H9 (cell line): Measurements from ENCODE around the gene TMEM219. TPM values are rescaled to one million over a fixed set of nuclear protein-coding genes. Genes with fewer than 3 reads are reported as not detected.
A peak's percentile ranks its signal among the peaks of the same experiment; 100 is the strongest.

Source experiments
- DNase-seq: peaks from one replicate; pipeline ENCODE4 v3.0.0-alpha.2; 2017
- H2AFZ ChIP-seq: one replicate; pipeline ENCODE4 v1.6.1; 2013; ENCODE audit warnings: mild to moderate bottlenecking, low read length, control low read depth, moderate library complexity
- H2AK5ac ChIP-seq: 2 replicates; pipeline ENCODE4 v1.6.1; 2013; ENCODE audit warnings: low read length, control low read depth, mixed read lengths; ENCODE audit not compliant: insufficient read length
- H2BK120ac ChIP-seq: one replicate; pipeline ENCODE4 v1.6.1; 2013; ENCODE audit warnings: low read depth, mild to moderate bottlenecking, low read length, control low read depth, inconsistent platforms; ENCODE audit not compliant: poor library complexity, severe bottlenecking
- H2BK12ac ChIP-seq: 2 replicates; pipeline ENCODE4 v1.6.1; 2013; ENCODE audit warnings: low read length, control low read depth, mixed read lengths, low read depth; ENCODE audit not compliant: insufficient read length
- H2BK15ac ChIP-seq: 2 replicates; pipeline ENCODE4 v1.6.1; 2013; ENCODE audit warnings: low read depth, low read length, control low read depth
- H2BK20ac ChIP-seq: one replicate; pipeline ENCODE4 v1.6.1; 2013; ENCODE audit warnings: low read depth, mild to moderate bottlenecking, low read length, control low read depth, inconsistent platforms; ENCODE audit not compliant: poor library complexity, severe bottlenecking
- H2BK5ac ChIP-seq: 2 replicates; pipeline ENCODE4 v1.6.1; 2013; ENCODE audit warnings: low read length, control low read depth, mixed read lengths; ENCODE audit not compliant: insufficient read length
- H3K14ac ChIP-seq: 2 replicates; pipeline ENCODE4 v1.6.1; 2013; ENCODE audit warnings: low read length, control low read depth; ENCODE audit not compliant: insufficient read depth
- H3K18ac ChIP-seq: 2 replicates; pipeline ENCODE4 v1.6.1; 2013; ENCODE audit warnings: low read depth, mild to moderate bottlenecking, mixed read lengths, low read length, control low read depth; ENCODE audit not compliant: insufficient read length
- H3K23ac ChIP-seq: 2 replicates; pipeline ENCODE4 v1.6.1; 2013; ENCODE audit warnings: low read length, control low read depth, mixed read lengths, low read depth; ENCODE audit not compliant: insufficient read length
- H3K23me2 ChIP-seq: 2 replicates; pipeline ENCODE4 v1.6.1; 2013; ENCODE audit warnings: low read depth, mild to moderate bottlenecking, mixed read lengths, low read length, control low read depth; ENCODE audit not compliant: insufficient read length, poor library complexity, severe bottlenecking
- H3K27ac ChIP-seq: 2 replicates; pipeline ENCODE4 v1.5.1; 2013; ENCODE audit warnings: low read length, control low read depth, mixed read lengths, low read depth; ENCODE audit not compliant: insufficient read length
- H3K27me3 ChIP-seq: 2 replicates; pipeline ENCODE4 v1.6.1; 2013; ENCODE audit warnings: low read length, control low read depth, inconsistent platforms; ENCODE audit not compliant: insufficient read depth
- H3K4ac ChIP-seq: 2 replicates; pipeline ENCODE4 v1.6.1; 2013; ENCODE audit warnings: low read depth, mild to moderate bottlenecking, control low read depth, inconsistent platforms, low read length, moderate library complexity
- H3K4me1 ChIP-seq: 2 replicates; pipeline ENCODE4 v1.6.1; 2013; ENCODE audit warnings: low read length, control low read depth, inconsistent platforms; ENCODE audit not compliant: insufficient read depth
- H3K4me2 ChIP-seq: 2 replicates; pipeline ENCODE4 v1.6.1; 2013; ENCODE audit warnings: low read length, control low read depth, mixed read lengths; ENCODE audit not compliant: insufficient read length, insufficient read depth
- H3K56ac ChIP-seq: 2 replicates; pipeline ENCODE4 v1.6.1; 2013; ENCODE audit warnings: low read depth, mild to moderate bottlenecking, mixed read lengths, low read length, control low read depth; ENCODE audit not compliant: insufficient read length
- H3K79me1 ChIP-seq: 2 replicates; pipeline ENCODE4 v1.6.1; 2013; ENCODE audit warnings: low read depth, mild to moderate bottlenecking, moderate library complexity, low read length, control low read depth, inconsistent platforms; ENCODE audit not compliant: insufficient read depth, poor library complexity, severe bottlenecking
- H3K79me2 ChIP-seq: 2 replicates; pipeline ENCODE4 v1.6.1; 2013; ENCODE audit warnings: low read length, control low read depth, inconsistent platforms; ENCODE audit not compliant: insufficient read depth
- H3K9ac ChIP-seq: 2 replicates; pipeline ENCODE4 v1.6.1; 2013; ENCODE audit warnings: low read length, control low read depth, mixed read lengths; ENCODE audit not compliant: insufficient read length; ENCODE audit errors: extremely low read depth
- H3K9me3 ChIP-seq: one replicate; pipeline ENCODE4 v1.6.1; 2013; ENCODE audit warnings: low read depth, low read length, inconsistent platforms; ENCODE audit not compliant: control insufficient read depth
- H3T11ph ChIP-seq: one replicate; pipeline ENCODE4 v1.6.1; 2013; ENCODE audit warnings: mild to moderate bottlenecking, low read length, control low read depth, inconsistent platforms
- H4K20me1 ChIP-seq: one replicate; pipeline ENCODE4 v1.6.1; 2013; ENCODE audit not compliant: control insufficient read depth, insufficient read length, insufficient read depth
- H4K5ac ChIP-seq: 2 replicates; pipeline ENCODE4 v1.6.1; 2013; ENCODE audit warnings: low read depth, mild to moderate bottlenecking, mixed read lengths, low read length, control low read depth; ENCODE audit not compliant: insufficient read length
- H4K8ac ChIP-seq: replicated peaks from 2 replicates; pipeline ENCODE4 v1.6.1; 2013; ENCODE audit warnings: low read length, control low read depth, mixed read lengths, low read depth; ENCODE audit not compliant: insufficient read length
- H4K91ac ChIP-seq: 2 replicates; pipeline ENCODE4 v1.6.1; 2013; ENCODE audit warnings: low read depth, mild to moderate bottlenecking, moderate library complexity, mixed read lengths, low read length, control low read depth; ENCODE audit not compliant: insufficient read length
- H3K27ac Mint-ChIP-seq, 3 experiments: 2 replicates in 2 of 3; 3 replicates in 1 of 3; pipeline ENCODE4 v1.8.0; 2020 to 2021; ENCODE audit warnings: mixed read lengths in 3 of 3, mild to moderate bottlenecking in 1 of 3, moderate library complexity in 1 of 3
- H3K27me3 Mint-ChIP-seq: 2 replicates; pipeline ENCODE4 v1.8.0; 2021; ENCODE audit warnings: low read depth, mild to moderate bottlenecking, moderate library complexity, mixed read lengths
- H3K36me3 Mint-ChIP-seq, 3 experiments: 2 replicates in 2 of 3; 3 replicates in 1 of 3; pipeline ENCODE4 v1.8.0; 2020 to 2021; ENCODE audit warnings: low read depth in 3 of 3, mixed read lengths in 3 of 3; ENCODE audit not compliant: insufficient read depth in 1 of 3
- H3K4me1 Mint-ChIP-seq, 2 experiments: 2 replicates each; pipeline ENCODE4 v1.8.0; 2020; ENCODE audit warnings: mixed read lengths in 2 of 2
- H3K4me3 Mint-ChIP-seq, 2 experiments: 2 replicates in 1 of 2; 3 replicates in 1 of 2; pipeline ENCODE4 v1.8.0; 2020 to 2021; ENCODE audit warnings: mild to moderate bottlenecking in 2 of 2, mixed read lengths in 2 of 2, moderate library complexity in 1 of 2
- H3K9me3 Mint-ChIP-seq, 2 experiments: 2 replicates in 1 of 2; 3 replicates in 1 of 2; pipeline ENCODE4 v1.8.0; 2020; ENCODE audit warnings: mild to moderate bottlenecking in 2 of 2, mixed read lengths in 2 of 2, moderate library complexity in 1 of 2
- WGBS: extraction: QIAGEN DNeasy Blood & Tissue Kit; methylation state at CpG from one replicate; pipeline ENCODE4 v1.1.7; 2013; ENCODE audit warnings: missing lambda C conversion rate, low lambda C conversion rate, mixed read lengths; ENCODE audit not compliant: insufficient read length; ENCODE audit errors: extremely low coverage; 5-methylcytosine and 5-hydroxymethylcytosine counted together
- total RNA-seq: library from RNA; stranded (reverse); gene quantifications from 2 replicates; pipeline ENCODE4 v1.2.1, GENCODE V29; 2021
- TF ChIP-seq, protein P1 (sequence below): fragments of 200-600 bp; sonication (generic); conservative IDR thresholded peaks from 3 replicates; pipeline ENCODE4 v1.8.0; 2021; ENCODE audit warnings: antibody characterized with exemption, mild to moderate bottlenecking

Gene TMEM219
- total RNA-seq, 1 experiment from 2014 or later = 89.1 TPM

DNA sequence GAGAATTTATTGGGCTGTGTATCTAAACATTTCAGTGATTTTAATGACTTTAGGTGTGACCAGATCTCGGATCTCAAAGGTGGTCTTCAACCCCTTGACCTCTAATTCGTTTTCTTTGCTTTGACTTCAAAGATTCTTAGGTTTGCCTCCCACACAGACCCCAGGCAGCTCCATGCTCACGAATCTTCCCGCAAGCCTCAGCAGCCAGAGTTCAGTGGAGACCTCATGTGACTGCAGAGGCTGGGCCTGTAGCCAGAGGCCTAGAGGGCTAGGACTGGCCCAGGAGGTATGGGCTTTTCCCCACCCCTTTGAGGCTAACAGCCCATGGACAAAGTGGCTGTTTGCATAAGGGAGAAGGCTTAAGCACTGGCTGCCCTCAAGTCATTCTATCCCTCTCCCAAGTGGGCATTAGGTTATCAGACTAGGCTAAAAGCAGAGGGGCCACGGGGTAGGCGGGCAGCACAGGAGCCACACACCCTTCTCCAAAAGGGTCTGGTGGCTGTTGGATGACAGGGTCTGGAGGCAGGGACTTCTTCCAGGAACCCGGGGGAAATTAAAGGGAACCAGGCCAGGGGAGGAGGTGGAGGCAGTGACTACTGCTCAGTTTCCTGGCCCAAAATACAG, 30.6 kb downstream of the TMEM219 start:
- Mint-ChIP-seq H3K4me3 (no peak overlapping the region; a peak in 1 of 5 replicates), H3K4me1 (peaks cover 15 to 18% of the 10 kb centered on the region in 2 experiments)
- WGBS = no CpG with 5 or more reads among the region's 7 CpGs

More for the DNA sequence above, 30.6 kb downstream of the TMEM219 start:
- no peak overlapping the region for H3K9ac ChIP-seq
- H3K4ac ChIP-seq = no peak overlapping the region
- no peaks in the 10 kb centered on the region for H3K9me3 ChIP-seq
- no peak overlapping the region for H3K18ac ChIP-seq
- H3K27ac ChIP-seq = no peak overlapping the region
- no peaks in the 10 kb centered on the region for H3K79me1 ChIP-seq
- TF ChIP-seq, protein P1, sequence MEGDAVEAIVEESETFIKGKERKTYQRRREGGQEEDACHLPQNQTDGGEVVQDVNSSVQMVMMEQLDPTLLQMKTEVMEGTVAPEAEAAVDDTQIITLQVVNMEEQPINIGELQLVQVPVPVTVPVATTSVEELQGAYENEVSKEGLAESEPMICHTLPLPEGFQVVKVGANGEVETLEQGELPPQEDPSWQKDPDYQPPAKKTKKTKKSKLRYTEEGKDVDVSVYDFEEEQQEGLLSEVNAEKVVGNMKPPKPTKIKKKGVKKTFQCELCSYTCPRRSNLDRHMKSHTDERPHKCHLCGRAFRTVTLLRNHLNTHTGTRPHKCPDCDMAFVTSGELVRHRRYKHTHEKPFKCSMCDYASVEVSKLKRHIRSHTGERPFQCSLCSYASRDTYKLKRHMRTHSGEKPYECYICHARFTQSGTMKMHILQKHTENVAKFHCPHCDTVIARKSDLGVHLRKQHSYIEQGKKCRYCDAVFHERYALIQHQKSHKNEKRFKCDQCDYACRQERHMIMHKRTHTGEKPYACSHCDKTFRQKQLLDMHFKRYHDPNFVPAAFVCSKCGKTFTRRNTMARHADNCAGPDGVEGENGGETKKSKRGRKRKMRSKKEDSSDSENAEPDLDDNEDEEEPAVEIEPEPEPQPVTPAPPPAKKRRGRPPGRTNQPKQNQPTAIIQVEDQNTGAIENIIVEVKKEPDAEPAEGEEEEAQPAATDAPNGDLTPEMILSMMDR = no peak
- H4K5ac ChIP-seq = no peak overlapping the region
- H3K23me2 ChIP-seq = peaks cover 9% of the 10 kb centered on the region
- H2AK5ac ChIP-seq = no peak overlapping the region
- no peak overlapping the region for H4K91ac ChIP-seq
- no peak overlapping the region for H2AFZ ChIP-seq
- no peak overlapping the region for H3K56ac ChIP-seq
- H3K9me3 Mint-ChIP-seq = no peaks in the 10 kb centered on the region
- peak overlapping the region in 2 of 3 experiments; percentile 8 to 36; a peak in 2 of 7 replicates for H3K27ac Mint-ChIP-seq
- H3K36me3 Mint-ChIP-seq = peaks cover 10 to 59% (median 40%) of the 10 kb centered on the region in 3 experiments
- H3K23ac ChIP-seq = no peak overlapping the region
- no peak overlapping the region for H3K4me2 ChIP-seq
- H4K8ac ChIP-seq = no peak overlapping the region
- DNase-seq = no peak
- no peak overlapping the region for H3T11ph ChIP-seq
- no peak overlapping the region for H2BK5ac ChIP-seq
- H2BK20ac ChIP-seq = no peak overlapping the region
- no peaks in the 10 kb centered on the region; the same call in 1 of the 2 replicates for H3K27me3 Mint-ChIP-seq
- H2BK15ac ChIP-seq = no peak overlapping the region
- no peaks in the 10 kb centered on the region for H3K4me1 ChIP-seq
- H3K27me3 ChIP-seq = no peaks in the 10 kb centered on the region
- H2BK12ac ChIP-seq = no peak overlapping the region
- no peak overlapping the region for H2BK120ac ChIP-seq
- H4K20me1 ChIP-seq = no peaks in the 10 kb centered on the region
- no peaks in the 10 kb centered on the region; the same call in 1 of the 2 replicates for H3K79me2 ChIP-seq
- H3K14ac ChIP-seq = no peak overlapping the region
